Spleen (tissue), 11 donors: ENCODE data around the gene ZNF280D. TPM values are rescaled to one million over a fixed set of nuclear protein-coding genes. Genes with fewer than 3 reads are reported as not detected.

ENCODE experiments used
- DNase-seq: peaks from one replicate; pipeline ENCODE4 v3.0.0-alpha.2; 2020
- H3K27ac ChIP-seq, 8 donors: fragments of 200-600 bp; sonication (generic) in 7 of 8; 1 replicate in 4 of 8; 2 replicates in 4 of 8; pipeline versions ENCODE4 v1.5.0 to v1.8.0; 2016 to 2021; ENCODE audit warnings: inconsistent platforms in 4 of 8, mild to moderate bottlenecking in 4 of 8, moderate library complexity in 1 of 8
- H3K27me3 ChIP-seq, 7 donors: fragments of 200-600 bp; sonication (generic) in 6 of 7; replicated peaks in 1 of 7; 1 replicate in 4 of 7; 2 replicates in 3 of 7; pipeline versions ENCODE4 v1.5.0 to v1.8.0; 2016 to 2021; ENCODE audit warnings: inconsistent platforms in 3 of 7, mild to moderate bottlenecking in 1 of 7
- H3K36me3 ChIP-seq, 6 donors: fragments of 200-600 bp; sonication (generic) in 5 of 6; 1 replicate in 4 of 6; 2 replicates in 2 of 6; pipeline versions ENCODE4 v1.5.0 to v1.8.0; 2016 to 2021; ENCODE audit warnings: inconsistent platforms in 2 of 6
- H3K4me1 ChIP-seq, 6 donors: fragments of 200-600 bp; sonication (generic) in 5 of 6; 1 replicate in 3 of 6; 2 replicates in 3 of 6; pipeline versions ENCODE4 v1.5.0 to v1.8.0; 2016 to 2021; ENCODE audit warnings: inconsistent platforms in 3 of 6
- H3K4me3 ChIP-seq, 8 donors: fragments of 200-600 bp; sonication (generic) in 7 of 8; 1 replicate in 4 of 8; 2 replicates in 4 of 8; pipeline versions ENCODE4 v1.5.0 to v1.8.0; 2016 to 2021; ENCODE audit warnings: inconsistent platforms in 4 of 8, mild to moderate bottlenecking in 4 of 8, moderate library complexity in 2 of 8
- H3K9me3 ChIP-seq, 8 donors: fragments of 200-600 bp; sonication (generic) in 7 of 8; 1 replicate in 4 of 8; 2 replicates in 4 of 8; pipeline versions ENCODE4 v1.5.0 to v1.8.0; 2016 to 2021; ENCODE audit warnings: inconsistent platforms in 4 of 8
- POLR2A ChIP-seq, 3 donors: fragments of 450-650 bp; IDR thresholded peaks; one replicate each; pipeline ENCODE4 v1.5.1; 2017; ENCODE audit warnings: antibody characterized with exemption in 3 of 3, mild to moderate bottlenecking in 1 of 3
- POLR2AphosphoS5 ChIP-seq, 3 donors: sonication (generic); formaldehyde crosslinking; IDR thresholded peaks; one replicate each; pipeline ENCODE4 v1.5.1; 2017; ENCODE audit warnings: antibody characterized with exemption in 3 of 3
- WGBS, 5 donors: extraction: QIAGEN DNeasy Blood & Tissue Kit in 3 of 5; methylation state at CpG; one replicate each; pipeline versions ENCODE4 v1.1.5 to v1.1.7; 2013 to 2018; 5-methylcytosine and 5-hydroxymethylcytosine counted together
- intact Hi-C: fragments of 100-400 bp; cut with DNase I; formaldehyde crosslinking; loops from one replicate; pipeline ENCODE4 v1.15.0; 2023; ENCODE audit warnings: low total_unique reads
- polyA plus RNA-seq, 3 donors: library from polyadenylated mRNA; stranded (reverse); fragments of 200-250 nt; gene quantifications; one replicate each; pipeline ENCODE4 v1.2.1, GENCODE V29; 2013
- total RNA-seq, 7 donors: library from RNA; depleted of rRNA in 3 of 7; stranded (reverse); fragments of >200 nt in 3 of 7; fragmentation: NEBNext Ultra II Directional in 4 of 7; extraction: Animal tissue kit (Norgen Biotek cat#: 25700) in 4 of 7; gene quantifications; one replicate each; pipeline versions ENCODE4 v1.1.0 to v1.2.1, GENCODE V29; 2016 to 2021
- TF ChIP-seq, protein P1 (sequence below), 11 experiments: fragments of 200-600 bp in 7 of 11; fragments of 450-650 bp in 4 of 11; sonication (generic) in 4 of 11; IDR thresholded peaks in 8 of 11; conservative IDR thresholded peaks in 3 of 11; 1 replicate in 7 of 11; 2 replicates in 4 of 11; pipeline versions ENCODE4 v1.4.0 to v1.8.0; 2016 to 2021; ENCODE audit warnings: antibody characterized with exemption in 11 of 11, inconsistent platforms in 4 of 11, mild to moderate bottlenecking in 1 of 11
- donor health status: healthy with polysubstance abuse.
- donor health status: DM: no; HTN: no; CAD: no; lungs with moderate emphysema.
- donor health status: DM: no; HTN: no; CAD: no.
- donor health status: Bipolar disorder and iron deficiency.
- donor health status: healthy.
- donor health status: DM: no; HTN: no; CAD: no.
- donor health status: DM: yes; HTN: yes; CAD: no.

Gene ZNF280D
- total and polyA plus RNA-seq, 10 donors = 15.5 to 71.3 (median 44.4) TPM

DNA sequence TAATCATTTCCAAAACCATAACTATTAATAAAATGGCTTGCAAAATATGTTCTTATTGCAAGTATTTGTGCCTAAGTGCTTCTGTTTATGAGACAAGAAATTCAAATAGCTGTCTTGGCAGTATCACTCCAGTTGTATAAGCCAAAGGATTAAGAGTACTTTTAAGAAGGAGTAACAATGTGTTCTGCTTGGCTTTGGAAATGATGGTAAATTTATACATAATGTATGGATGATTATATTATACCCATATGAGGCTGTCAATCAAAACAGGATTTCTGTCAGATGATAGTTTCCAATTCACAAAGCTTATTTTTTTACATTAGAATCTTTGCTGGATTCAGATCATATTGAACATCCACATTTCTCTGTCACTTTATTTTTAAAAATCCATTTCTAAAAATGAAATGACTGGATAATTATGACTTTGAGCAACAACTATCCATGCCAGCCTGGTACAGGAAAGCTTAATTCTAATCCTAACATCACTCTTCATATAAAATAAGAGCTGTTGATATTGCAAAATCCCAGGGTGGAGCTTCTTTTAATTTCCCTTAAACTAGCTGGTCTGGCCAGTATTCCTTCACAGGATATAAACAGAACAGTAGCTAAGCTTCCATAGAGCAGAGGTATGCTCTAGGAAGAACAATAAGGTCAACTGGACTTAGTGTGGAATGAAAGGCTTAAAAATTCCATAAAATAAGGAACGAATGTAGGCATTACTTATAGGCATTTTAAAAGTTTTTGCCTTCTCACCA lies 30.0 kb upstream of the ZNF280D start:
- Histone ChIP-seq H3K9me3 (no peaks in the 10 kb centered on the region), H3K4me3 (no peak overlapping the region), H3K4me1 (peaks cover 0 to 23% (median 4%) of the 10 kb centered on the region in 6 donors), H3K27me3 (no peaks in the 10 kb centered on the region), H3K36me3 (no peaks in the 10 kb centered on the region), H3K27ac (peak overlapping the region in 1 of 8 donors; percentile 19)
- 62 to 91% (median 73%) methylated on average over 1 of the region's 1 CpG for WGBS, 5 donors
- no peak for DNase-seq
- intact Hi-C loops = no loop called here
- TF ChIP-seq POLR2AphosphoS5 (IDR thresholded peaks at IDR 0.05) = no peak
- no peak for TF ChIP-seq POLR2A (IDR thresholded peaks at IDR 0.05)
- TF ChIP-seq, protein P1, sequence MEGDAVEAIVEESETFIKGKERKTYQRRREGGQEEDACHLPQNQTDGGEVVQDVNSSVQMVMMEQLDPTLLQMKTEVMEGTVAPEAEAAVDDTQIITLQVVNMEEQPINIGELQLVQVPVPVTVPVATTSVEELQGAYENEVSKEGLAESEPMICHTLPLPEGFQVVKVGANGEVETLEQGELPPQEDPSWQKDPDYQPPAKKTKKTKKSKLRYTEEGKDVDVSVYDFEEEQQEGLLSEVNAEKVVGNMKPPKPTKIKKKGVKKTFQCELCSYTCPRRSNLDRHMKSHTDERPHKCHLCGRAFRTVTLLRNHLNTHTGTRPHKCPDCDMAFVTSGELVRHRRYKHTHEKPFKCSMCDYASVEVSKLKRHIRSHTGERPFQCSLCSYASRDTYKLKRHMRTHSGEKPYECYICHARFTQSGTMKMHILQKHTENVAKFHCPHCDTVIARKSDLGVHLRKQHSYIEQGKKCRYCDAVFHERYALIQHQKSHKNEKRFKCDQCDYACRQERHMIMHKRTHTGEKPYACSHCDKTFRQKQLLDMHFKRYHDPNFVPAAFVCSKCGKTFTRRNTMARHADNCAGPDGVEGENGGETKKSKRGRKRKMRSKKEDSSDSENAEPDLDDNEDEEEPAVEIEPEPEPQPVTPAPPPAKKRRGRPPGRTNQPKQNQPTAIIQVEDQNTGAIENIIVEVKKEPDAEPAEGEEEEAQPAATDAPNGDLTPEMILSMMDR (IDR thresholded peaks at IDR 0.05 in 8 of 11, conservative IDR thresholded peaks at IDR 0.05 in 3 of 11) = no peak

DNA sequence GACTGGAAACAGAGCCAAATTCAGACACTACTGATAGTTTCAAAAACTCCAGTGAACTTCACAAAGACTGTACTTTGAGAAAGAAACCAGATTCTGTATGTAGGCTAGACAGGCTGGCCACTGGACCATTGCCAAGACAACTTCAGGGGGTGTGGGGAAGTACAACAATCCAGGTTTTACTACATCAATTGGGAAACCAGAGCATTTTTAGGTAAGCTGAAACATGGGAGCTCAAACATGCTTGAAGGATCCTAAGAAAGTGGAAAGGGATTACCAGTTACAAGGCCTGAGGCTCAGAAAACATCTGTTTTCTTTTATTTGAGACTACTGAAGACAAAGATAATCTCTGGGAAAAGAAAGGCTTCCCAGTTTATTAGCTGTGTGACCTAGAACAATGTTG lies 26.9 kb upstream of the ZNF280D start:
- intact Hi-C loops = no loop called here
- DNase-seq = no peak
- TF ChIP-seq POLR2AphosphoS5 (IDR thresholded peaks at IDR 0.05) = no peak
- TF ChIP-seq POLR2A (IDR thresholded peaks at IDR 0.05) = no peak
- TF ChIP-seq, protein P1 (IDR thresholded peaks at IDR 0.05 in 8 of 11, conservative IDR thresholded peaks at IDR 0.05 in 3 of 11) = no peak
- peaks cover 0 to 30% (median 5%) of the 10 kb centered on the region in 6 donors for H3K4me1 ChIP-seq
- H3K27me3 ChIP-seq = no peaks in the 10 kb centered on the region
- no peak overlapping the region for H3K4me3 ChIP-seq
- peak overlapping the region in 3 of 8 donors; percentile 54 to 69 (median 63) for H3K27ac ChIP-seq
- no peaks in the 10 kb centered on the region for H3K36me3 ChIP-seq
- no peaks in the 10 kb centered on the region for H3K9me3 ChIP-seq

- H3K9me3 ChIP-seq = no peaks in the 10 kb centered on the region
- H3K27me3 ChIP-seq = no peaks in the 10 kb centered on the region
- no peak for DNase-seq
- intact Hi-C loops = no loop called here
- H3K4me1 ChIP-seq = peaks cover 0 to 25% (median 4%) of the 10 kb centered on the region in 6 donors
- H3K27ac ChIP-seq = peak overlapping the region in 3 of 8 donors; percentile 54 to 69 (median 63)
- H3K4me3 ChIP-seq = no peak overlapping the region
- WGBS, 5 donors = 45 to 81% (median 70%) methylated on average over 4 to 5 of the region's 5 CpGs
- H3K36me3 ChIP-seq = no peaks in the 10 kb centered on the region
- TF ChIP-seq POLR2A (IDR thresholded peaks at IDR 0.05) (no peak), POLR2AphosphoS5 (IDR thresholded peaks at IDR 0.05) (no peak)
- TF ChIP-seq, protein P1 (IDR thresholded peaks at IDR 0.05 in 8 of 11, conservative IDR thresholded peaks at IDR 0.05 in 3 of 11) = no peak
These were observed 26.1 kb upstream of the ZNF280D start for GRCh38 chr15:56759450-56759845.

- peak overlapping the region in 3 of 8 donors; percentile 41 to 63 (median 54) for H3K27ac ChIP-seq
- intact Hi-C loops = no loop called here
- H3K27me3 ChIP-seq = no peaks in the 10 kb centered on the region
- H3K9me3 ChIP-seq = no peaks in the 10 kb centered on the region
- 84 to 96% (median 90%) methylated on average over 2 of the region's 2 CpGs for WGBS, 5 donors
- DNase-seq = no peak
- H3K4me3 ChIP-seq = no peak overlapping the region
- peaks cover 0 to 21% (median 3%) of the 10 kb centered on the region in 6 donors for H3K4me1 ChIP-seq
- TF ChIP-seq, protein P1 (IDR thresholded peaks at IDR 0.05 in 8 of 11, conservative IDR thresholded peaks at IDR 0.05 in 3 of 11) = no peak
- TF ChIP-seq POLR2A (IDR thresholded peaks at IDR 0.05) = no peak
- TF ChIP-seq POLR2AphosphoS5 (IDR thresholded peaks at IDR 0.05) = no peak
- no peaks in the 10 kb centered on the region for H3K36me3 ChIP-seq
These were observed 25.6 kb upstream of the ZNF280D start for GRCh38 chr15:56758770-56759449.
